ENCODE data around the gene HHAT. TPM values are rescaled to one million over a fixed set of nuclear protein-coding genes. Genes with fewer than 3 reads are reported as not detected.

HHAT gene
- total RNA-seq, 2 donors from 2014 or later = 0.58 to 1.3 TPM

DNA sequence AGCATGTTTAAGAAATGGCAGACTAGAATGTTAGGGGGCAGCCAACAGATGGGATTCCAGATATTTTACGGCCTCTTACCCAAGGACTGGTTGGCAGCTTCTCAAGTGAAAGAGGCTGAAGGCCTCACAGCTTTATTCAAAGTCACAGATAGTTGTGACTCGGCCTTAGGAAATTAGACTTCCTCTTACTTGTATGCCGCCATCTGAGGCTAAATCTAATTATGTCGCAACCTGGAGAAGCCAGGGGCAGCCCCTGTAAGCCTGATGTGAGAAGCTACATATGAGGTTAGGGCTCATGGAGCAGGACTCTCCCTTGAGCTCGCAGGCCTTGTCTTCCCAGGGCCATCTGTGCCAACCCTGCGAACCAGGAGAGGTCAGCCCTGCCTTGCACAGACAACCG is 352.5 kb downstream of the HHAT start:
- ATAC-seq (replicated peaks) = no peak
- H3K9me3 Mint-ChIP-seq = no peaks in the 10 kb centered on the region
- H3K27me3 Mint-ChIP-seq = no peaks in the 10 kb centered on the region
- no peaks in the 10 kb centered on the region for H3K4me1 Mint-ChIP-seq
- H3K36me3 Mint-ChIP-seq (ENCODE audit: low read depth) = no peaks in the 10 kb centered on the region
- H3K4me3 Mint-ChIP-seq = no peak overlapping the region
- H3K27ac Mint-ChIP-seq = no peak overlapping the region

DNA sequence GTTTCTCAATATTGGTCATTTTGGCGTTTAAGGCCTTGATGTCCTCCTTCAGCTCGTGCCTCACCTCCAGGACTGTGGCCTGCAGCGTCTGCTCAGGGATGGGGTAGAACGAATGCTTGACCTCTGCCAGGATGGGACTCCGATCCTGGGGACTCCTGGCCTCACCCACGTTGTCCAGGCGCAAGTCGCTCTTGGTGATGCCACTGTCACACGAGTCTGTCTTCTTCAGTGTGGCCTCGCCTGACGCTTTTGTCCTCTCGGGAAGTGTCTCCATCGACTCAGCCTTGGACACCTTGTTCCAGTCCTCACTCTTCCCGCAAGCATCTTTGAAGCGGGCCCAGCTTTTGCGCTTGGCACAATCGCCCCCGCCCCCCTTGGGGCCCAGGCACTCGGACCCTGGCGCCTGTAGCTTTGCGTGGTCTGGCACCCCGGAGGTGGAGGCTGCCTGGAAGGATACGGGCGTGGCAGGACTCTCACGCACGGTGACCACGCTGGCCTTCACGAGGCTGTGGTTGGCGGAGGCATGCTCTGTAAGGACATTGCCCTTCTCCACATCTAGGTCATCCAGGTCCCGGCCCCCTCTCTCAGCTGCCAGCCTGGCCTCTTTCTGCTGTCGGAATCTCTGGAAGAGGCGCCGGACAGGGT is 354.8 kb downstream of the HHAT start:
- ATAC-seq (replicated peaks) = no peak
- Mint-ChIP-seq H3K4me3 (no peak overlapping the region), H3K27me3 (no peaks in the 10 kb centered on the region), H3K27ac (no peak overlapping the region), H3K36me3 (ENCODE audit: low read depth) (no peaks in the 10 kb centered on the region), H3K4me1 (no peaks in the 10 kb centered on the region), H3K9me3 (no peaks in the 10 kb centered on the region)

- Mint-ChIP-seq H3K4me1 (no peaks in the 10 kb centered on the region), H3K27me3 (no peaks in the 10 kb centered on the region), H3K36me3 (ENCODE audit: low read depth) (no peaks in the 10 kb centered on the region), H3K9me3 (no peaks in the 10 kb centered on the region), H3K27ac (peak overlapping the region; percentile 35), H3K4me3 (no peak overlapping the region)
- peak; percentile 82 for ATAC-seq (replicated peaks)
Observed at GRCh38 chr1:210684466-210685294, 356.0 kb downstream of the HHAT start.

GRCh38 chr1:210685295-210685650 is 356.6 kb downstream of the HHAT start:
- Mint-ChIP-seq H3K27ac (peak overlapping the region; percentile 35), H3K36me3 (ENCODE audit: low read depth) (no peaks in the 10 kb centered on the region), H3K4me3 (no peak overlapping the region), H3K27me3 (no peaks in the 10 kb centered on the region), H3K4me1 (no peaks in the 10 kb centered on the region), H3K9me3 (no peaks in the 10 kb centered on the region)
- no peak for ATAC-seq (replicated peaks)

- no peaks in the 10 kb centered on the region for H3K9me3 Mint-ChIP-seq
- no peak overlapping the region for H3K4me3 Mint-ChIP-seq
- no peaks in the 10 kb centered on the region for H3K4me1 Mint-ChIP-seq
- H3K27me3 Mint-ChIP-seq = no peaks in the 10 kb centered on the region
- ATAC-seq (replicated peaks) = no peak
- no peak overlapping the region for H3K27ac Mint-ChIP-seq
- no peaks in the 10 kb centered on the region for H3K36me3 Mint-ChIP-seq (ENCODE audit: low read depth)
Observed at GRCh38 chr1:210686841-210687240, 358.1 kb downstream of the HHAT start.

- no peaks in the 10 kb centered on the region for H3K36me3 Mint-ChIP-seq (ENCODE audit: low read depth)
- H3K4me3 Mint-ChIP-seq = no peak overlapping the region
- no peak overlapping the region for H3K27ac Mint-ChIP-seq
- no peaks in the 10 kb centered on the region for H3K9me3 Mint-ChIP-seq
- no peaks in the 10 kb centered on the region for H3K4me1 Mint-ChIP-seq
- H3K27me3 Mint-ChIP-seq = no peaks in the 10 kb centered on the region
- peak; percentile 51 for ATAC-seq (replicated peaks)
Observed at GRCh38 chr1:210687582-210688279, 359.0 kb downstream of the HHAT start.

DNA sequence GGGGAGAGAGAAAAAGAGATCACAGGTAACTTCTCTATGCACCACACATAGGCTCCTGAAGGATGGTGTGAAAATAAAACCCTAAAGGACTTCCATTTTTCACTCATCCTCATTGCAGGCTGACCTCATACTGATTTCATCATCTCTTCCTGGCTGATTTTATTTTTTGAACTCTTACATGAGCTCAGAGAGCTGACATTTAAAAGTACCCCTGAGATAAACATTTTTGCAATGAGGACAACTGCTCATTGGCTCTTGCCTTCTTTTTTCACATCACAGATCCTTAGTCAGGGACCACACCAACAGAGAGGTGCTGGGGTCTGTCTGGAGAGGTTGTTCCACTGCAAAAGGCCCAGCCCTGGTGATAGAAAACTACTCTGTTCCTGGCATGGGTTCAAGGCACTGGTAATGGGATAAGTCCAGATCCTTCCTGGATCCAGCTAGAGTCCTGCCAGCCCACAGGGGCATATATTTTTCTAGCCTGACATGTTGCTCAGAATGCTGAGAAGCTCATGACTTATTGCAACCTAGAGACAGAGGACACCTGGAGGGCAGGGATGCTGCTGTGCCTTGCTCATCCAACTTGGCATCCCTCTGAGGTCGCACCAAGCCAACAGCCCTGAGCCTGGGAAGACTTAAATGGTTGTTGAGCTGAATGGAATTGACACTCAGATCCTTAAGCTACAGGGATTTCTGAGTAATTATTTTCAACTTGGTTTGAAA is 360.0 kb downstream of the HHAT start:
- no peak overlapping the region for H3K27ac Mint-ChIP-seq
- no peaks in the 10 kb centered on the region for H3K9me3 Mint-ChIP-seq
- H3K4me1 Mint-ChIP-seq = no peaks in the 10 kb centered on the region
- peak; percentile 8 for ATAC-seq (replicated peaks)
- no peaks in the 10 kb centered on the region for H3K27me3 Mint-ChIP-seq
- H3K36me3 Mint-ChIP-seq (ENCODE audit: low read depth) = no peaks in the 10 kb centered on the region
- no peak overlapping the region for H3K4me3 Mint-ChIP-seq

DNA sequence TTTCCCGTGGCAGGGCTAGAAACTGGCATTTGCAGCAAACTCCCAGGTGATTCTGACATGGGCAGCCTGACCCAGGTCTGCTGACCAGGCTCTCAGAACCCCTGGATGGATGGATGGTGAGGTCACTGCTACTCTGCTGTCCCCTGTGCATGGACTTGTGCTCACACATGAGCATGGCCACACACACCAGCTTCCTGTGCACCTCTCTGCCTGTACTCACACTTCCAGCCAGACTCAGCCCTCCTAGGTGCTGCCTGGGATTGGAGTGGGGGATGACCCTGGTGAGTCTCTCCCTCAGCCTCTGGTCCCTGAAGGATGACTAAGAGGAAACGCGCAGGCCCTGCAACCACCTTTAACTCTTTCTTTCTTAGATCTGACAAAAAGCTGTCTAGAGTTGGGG is 361.1 kb downstream of the HHAT start:
- H3K27me3 Mint-ChIP-seq = no peaks in the 10 kb centered on the region
- no peak overlapping the region for H3K27ac Mint-ChIP-seq
- H3K4me3 Mint-ChIP-seq = no peak overlapping the region
- no peaks in the 10 kb centered on the region for H3K4me1 Mint-ChIP-seq
- no peaks in the 10 kb centered on the region for H3K36me3 Mint-ChIP-seq (ENCODE audit: low read depth)
- no peak for ATAC-seq (replicated peaks)
- no peaks in the 10 kb centered on the region for H3K9me3 Mint-ChIP-seq

DNA sequence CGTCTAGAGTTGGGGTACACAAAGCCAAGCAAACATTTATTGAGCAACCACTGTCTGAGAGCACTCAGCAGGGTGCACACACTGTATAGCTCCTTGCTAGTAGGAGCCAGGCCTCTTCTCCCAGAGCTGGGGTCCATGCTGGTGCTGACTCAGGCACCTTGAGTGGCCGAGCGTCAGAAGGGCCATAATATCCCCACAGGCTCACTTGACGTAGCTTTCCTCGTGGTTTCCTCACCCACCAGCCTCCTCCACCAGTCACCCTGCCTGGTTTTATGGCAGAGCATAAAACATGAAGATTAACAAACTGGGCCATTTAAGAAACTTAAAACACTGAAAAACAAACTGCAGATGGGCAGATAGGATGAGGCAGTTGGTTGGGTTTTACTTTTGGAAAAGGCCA is 361.5 kb downstream of the HHAT start:
- H3K9me3 Mint-ChIP-seq = no peaks in the 10 kb centered on the region
- no peaks in the 10 kb centered on the region for H3K27me3 Mint-ChIP-seq
- no peaks in the 10 kb centered on the region for H3K4me1 Mint-ChIP-seq
- H3K36me3 Mint-ChIP-seq (ENCODE audit: low read depth) = no peaks in the 10 kb centered on the region
- ATAC-seq (replicated peaks) = no peak
- no peak overlapping the region for H3K4me3 Mint-ChIP-seq
- no peak overlapping the region for H3K27ac Mint-ChIP-seq

GRCh38 chr1:210691039-210691610 is 362.4 kb downstream of the HHAT start:
- H3K4me3 Mint-ChIP-seq = no peak overlapping the region
- H3K27me3 Mint-ChIP-seq = no peaks in the 10 kb centered on the region
- H3K27ac Mint-ChIP-seq = no peak overlapping the region
- no peaks in the 10 kb centered on the region for H3K9me3 Mint-ChIP-seq
- no peaks in the 10 kb centered on the region for H3K36me3 Mint-ChIP-seq (ENCODE audit: low read depth)
- no peaks in the 10 kb centered on the region for H3K4me1 Mint-ChIP-seq
- ATAC-seq (replicated peaks) = no peak

GRCh38 chr1:210692796-210693195 is 364.1 kb downstream of the HHAT start:
- Mint-ChIP-seq H3K27ac (no peak overlapping the region), H3K4me1 (no peaks in the 10 kb centered on the region), H3K9me3 (no peaks in the 10 kb centered on the region), H3K4me3 (no peak overlapping the region), H3K36me3 (ENCODE audit: low read depth) (no peaks in the 10 kb centered on the region), H3K27me3 (no peaks in the 10 kb centered on the region)
- ATAC-seq (replicated peaks) = no peak

DNA sequence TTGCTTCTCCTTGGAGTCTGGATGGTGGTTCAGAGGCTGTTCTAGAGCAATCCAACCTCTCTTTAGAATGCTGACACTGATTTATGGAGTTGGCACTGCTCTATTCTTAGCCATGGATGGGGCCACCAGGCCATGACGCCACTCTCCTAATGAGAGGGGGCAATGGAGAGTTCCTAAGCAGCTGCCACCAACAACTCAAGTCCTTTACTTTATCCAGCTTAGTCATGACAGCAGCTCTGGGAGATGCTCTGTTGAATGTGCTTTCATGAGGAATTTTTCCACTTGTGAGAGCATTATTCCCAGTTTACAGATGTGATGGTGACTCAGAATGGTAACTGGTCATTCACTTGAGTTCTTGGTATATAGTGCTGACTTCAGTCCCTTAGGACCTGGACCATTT is 366.3 kb downstream of the HHAT start:
- no peaks in the 10 kb centered on the region for H3K27me3 Mint-ChIP-seq
- no peaks in the 10 kb centered on the region for H3K36me3 Mint-ChIP-seq (ENCODE audit: low read depth)
- H3K4me3 Mint-ChIP-seq = no peak overlapping the region
- H3K9me3 Mint-ChIP-seq = no peaks in the 10 kb centered on the region
- no peak for ATAC-seq (replicated peaks)
- H3K27ac Mint-ChIP-seq = no peak overlapping the region
- no peaks in the 10 kb centered on the region for H3K4me1 Mint-ChIP-seq

DNA sequence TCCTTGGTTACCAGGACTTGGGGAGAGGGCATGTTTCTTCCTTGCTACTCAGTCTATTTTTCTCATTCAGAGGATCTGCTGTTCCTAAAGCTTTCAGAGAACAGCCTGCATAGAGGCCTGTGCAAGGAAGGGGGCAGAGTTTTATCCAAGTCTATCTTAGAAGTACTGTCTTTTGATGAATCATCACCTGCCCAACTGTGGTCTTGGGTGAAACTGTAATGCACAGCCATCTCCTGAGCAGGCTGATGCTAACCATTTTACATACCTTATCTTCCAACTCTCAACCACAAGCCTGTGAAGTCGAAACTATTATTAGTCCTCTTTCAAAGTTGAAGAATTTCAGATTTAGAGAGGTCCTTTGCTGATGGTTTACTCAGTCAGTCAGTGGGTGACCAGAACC is 368.0 kb downstream of the HHAT start:
- Mint-ChIP-seq H3K4me1 (no peaks in the 10 kb centered on the region), H3K4me3 (no peak overlapping the region), H3K27ac (no peak overlapping the region)

DNA sequence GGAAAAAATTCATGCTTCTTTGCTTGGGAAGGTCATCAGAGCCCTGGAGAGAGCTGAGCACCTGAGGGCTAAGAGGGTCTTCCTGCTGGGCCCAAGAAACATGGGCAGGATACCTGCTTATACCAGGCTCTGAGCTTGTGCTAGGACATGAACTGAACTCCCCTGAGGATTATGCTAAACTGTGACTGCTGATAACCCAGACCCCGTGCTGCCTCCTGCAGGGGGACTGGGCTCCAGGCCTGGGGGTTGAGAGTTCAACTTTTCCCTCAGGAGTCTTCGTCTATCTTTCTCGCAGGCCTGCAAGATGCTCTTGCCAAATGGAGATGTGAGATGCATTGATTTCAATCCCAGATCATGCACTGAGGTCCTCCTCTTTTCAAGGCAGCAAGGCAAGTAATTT is 368.5 kb downstream of the HHAT start:
- H3K27me3 Mint-ChIP-seq = no peaks in the 10 kb centered on the region
- H3K36me3 Mint-ChIP-seq (ENCODE audit: low read depth) = no peaks in the 10 kb centered on the region
- H3K4me3 Mint-ChIP-seq = no peak overlapping the region
- no peak for ATAC-seq (replicated peaks)
- no peaks in the 10 kb centered on the region for H3K4me1 Mint-ChIP-seq
- no peak overlapping the region for H3K27ac Mint-ChIP-seq
- no peaks in the 10 kb centered on the region for H3K9me3 Mint-ChIP-seq

More for the DNA sequence above, 368.0 kb downstream of the HHAT start:
- H3K36me3 Mint-ChIP-seq (ENCODE audit: low read depth) = no peaks in the 10 kb centered on the region
- H3K9me3 Mint-ChIP-seq = no peaks in the 10 kb centered on the region
- H3K27me3 Mint-ChIP-seq = no peaks in the 10 kb centered on the region
- ATAC-seq (replicated peaks) = peak; percentile 74
